Lower lobe of right lung (tissue), 2 donors: ENCODE measurements around the gene IGFBP2. TPM values are rescaled to one million over a fixed set of nuclear protein-coding genes. Genes with fewer than 3 reads are reported as not detected.

Experiments
- ATAC-seq, 2 donors: fragments of 200-7000 bp; cut with Tn5 transposase; one replicate each; pipeline ENCODE4 v1.9.1; 2020 to 2022; ENCODE audit warnings: mild to moderate bottlenecking in 2 of 2, moderate library complexity in 2 of 2
- DNase-seq: peaks from one replicate; pipeline ENCODE4 v3.0.0-alpha.2; 2020
- H3K27ac ChIP-seq: fragments of 200-600 bp; one replicate; pipeline ENCODE4 v1.8.0; 2022
- H3K27me3 ChIP-seq: fragments of 200-600 bp; one replicate; pipeline ENCODE4 v1.8.0; 2022; ENCODE audit warnings: low read depth
- H3K36me3 ChIP-seq: fragments of 200-600 bp; one replicate; pipeline ENCODE4 v1.8.0; 2022; ENCODE audit warnings: mild to moderate bottlenecking
- H3K4me1 ChIP-seq: fragments of 200-600 bp; one replicate; pipeline ENCODE4 v1.8.0; 2022
- H3K4me3 ChIP-seq: fragments of 200-600 bp; one replicate; pipeline ENCODE4 v1.8.0; 2022; ENCODE audit warnings: mild to moderate bottlenecking
- H3K9me3 ChIP-seq: fragments of 200-600 bp; one replicate; pipeline ENCODE4 v1.8.0; 2022
- CTCF ChIP-seq: fragments of 200-600 bp; IDR thresholded peaks from one replicate; pipeline ENCODE4 v1.8.0; 2022; ENCODE audit warnings: antibody characterized with exemption, mild to moderate bottlenecking
- intact Hi-C: fragments of 100-400 bp; cut with DNase I; formaldehyde crosslinking; loops from one replicate; pipeline ENCODE4 v1.11.0; 2022
- total RNA-seq: library from RNA; stranded (reverse); fragmentation: NEBNext Ultra II Directional; extraction: Animal tissue kit (Norgen Biotek cat#: 25700); gene quantifications from one replicate; pipeline ENCODE4 v1.2.1, GENCODE V29; 2021
- donor health status: DM: no; HTN: yes; CAD: no; lungs with severe emphysema.

Gene IGFBP2
- total RNA-seq, 1 donor from 2014 or later: 37.7 TPM

- Histone ChIP-seq H3K4me3 (no peak overlapping the region), H3K27me3 (peaks cover 18% of the 10 kb centered on the region), H3K9me3 (no peaks in the 10 kb centered on the region), H3K36me3 (no peaks in the 10 kb centered on the region), H3K4me1 (peaks cover 29% of the 10 kb centered on the region), H3K27ac (no peak overlapping the region)
- DNase-seq: no peak
- ATAC-seq: peak; percentile 31 to 56
- peak; percentile 59 for TF ChIP-seq CTCF
- intact Hi-C loops: no loop called here
Measured at GRCh38 chr2:216698895-216699294, 65.7 kb downstream of the IGFBP2 start.

GRCh38 chr2:216700088-216700567 is 66.9 kb downstream of the IGFBP2 start:
- no peaks in the 10 kb centered on the region for H3K9me3 ChIP-seq
- no peak overlapping the region for H3K4me3 ChIP-seq
- H3K36me3 ChIP-seq: no peaks in the 10 kb centered on the region
- H3K4me1 ChIP-seq: peaks cover 17% of the 10 kb centered on the region
- no peak for TF ChIP-seq CTCF
- peaks cover 6% of the 10 kb centered on the region for H3K27me3 ChIP-seq
- ATAC-seq (no peak), DNase-seq (no peak)
- H3K27ac ChIP-seq: no peak overlapping the region
- intact Hi-C loops: no loop called here

- TF ChIP-seq CTCF: no peak
- ATAC-seq: no peak
- Histone ChIP-seq H3K4me1 (peaks cover 15% of the 10 kb centered on the region), H3K27me3 (no peaks in the 10 kb centered on the region), H3K36me3 (no peaks in the 10 kb centered on the region), H3K27ac (no peak overlapping the region), H3K9me3 (no peaks in the 10 kb centered on the region), H3K4me3 (no peak overlapping the region)
- no peak for DNase-seq
- intact Hi-C loops: no loop called here
Measured at GRCh38 chr2:216700781-216701180, 67.6 kb downstream of the IGFBP2 start.

GRCh38 chr2:216701544-216701943 is 68.3 kb downstream of the IGFBP2 start:
- Histone ChIP-seq H3K4me3 (no peak overlapping the region), H3K27me3 (no peaks in the 10 kb centered on the region), H3K27ac (no peak overlapping the region), H3K9me3 (no peaks in the 10 kb centered on the region), H3K4me1 (peaks cover 15% of the 10 kb centered on the region), H3K36me3 (no peaks in the 10 kb centered on the region)
- DNase-seq (no peak), ATAC-seq (no peak)
- no peak for TF ChIP-seq CTCF
- intact Hi-C loops: no loop called here

- DNase-seq (no peak), ATAC-seq (no peak)
- Histone ChIP-seq H3K4me1 (peaks cover 15% of the 10 kb centered on the region), H3K9me3 (no peaks in the 10 kb centered on the region), H3K27ac (no peak overlapping the region), H3K36me3 (no peaks in the 10 kb centered on the region), H3K27me3 (no peaks in the 10 kb centered on the region), H3K4me3 (no peak overlapping the region)
- intact Hi-C loops: no loop called here
- TF ChIP-seq CTCF: no peak
Measured at GRCh38 chr2:216702756-216703155, 69.5 kb downstream of the IGFBP2 start.
